Measurements from ENCODE around the gene JMJD7. TPM values are rescaled to one million over a fixed set of nuclear protein-coding genes. Genes with fewer than 3 reads are reported as not detected.

The JMJD7 gene
- total RNA-seq, 4 donors from 2014 or later, result 2.0 to 12.6 (median 7.9) TPM

DNA sequence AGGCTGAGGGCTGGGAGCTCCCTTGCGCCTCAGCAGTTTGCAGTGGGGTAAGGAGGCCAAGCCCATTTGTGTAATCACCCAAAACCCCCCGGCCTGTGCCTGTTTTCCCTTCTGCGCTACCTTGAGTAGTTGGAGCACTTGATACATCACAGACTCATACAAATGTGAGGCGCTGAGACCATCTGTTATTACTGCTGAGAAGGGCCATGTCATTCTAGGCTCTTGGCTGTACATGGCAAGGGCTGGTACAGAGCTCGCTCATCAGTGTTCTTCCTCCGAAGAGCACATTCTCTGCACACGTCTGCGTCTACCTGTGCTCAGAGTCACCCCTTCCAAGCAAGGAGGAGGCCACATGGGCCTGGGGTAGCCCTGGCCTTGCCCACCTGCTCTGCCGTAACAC is 20.1 kb downstream of the JMJD7 start:
- TF ChIP-seq, protein P1, sequence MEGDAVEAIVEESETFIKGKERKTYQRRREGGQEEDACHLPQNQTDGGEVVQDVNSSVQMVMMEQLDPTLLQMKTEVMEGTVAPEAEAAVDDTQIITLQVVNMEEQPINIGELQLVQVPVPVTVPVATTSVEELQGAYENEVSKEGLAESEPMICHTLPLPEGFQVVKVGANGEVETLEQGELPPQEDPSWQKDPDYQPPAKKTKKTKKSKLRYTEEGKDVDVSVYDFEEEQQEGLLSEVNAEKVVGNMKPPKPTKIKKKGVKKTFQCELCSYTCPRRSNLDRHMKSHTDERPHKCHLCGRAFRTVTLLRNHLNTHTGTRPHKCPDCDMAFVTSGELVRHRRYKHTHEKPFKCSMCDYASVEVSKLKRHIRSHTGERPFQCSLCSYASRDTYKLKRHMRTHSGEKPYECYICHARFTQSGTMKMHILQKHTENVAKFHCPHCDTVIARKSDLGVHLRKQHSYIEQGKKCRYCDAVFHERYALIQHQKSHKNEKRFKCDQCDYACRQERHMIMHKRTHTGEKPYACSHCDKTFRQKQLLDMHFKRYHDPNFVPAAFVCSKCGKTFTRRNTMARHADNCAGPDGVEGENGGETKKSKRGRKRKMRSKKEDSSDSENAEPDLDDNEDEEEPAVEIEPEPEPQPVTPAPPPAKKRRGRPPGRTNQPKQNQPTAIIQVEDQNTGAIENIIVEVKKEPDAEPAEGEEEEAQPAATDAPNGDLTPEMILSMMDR (IDR thresholded peaks at IDR 0.05; ENCODE audit: low read depth), result no peak

DNA sequence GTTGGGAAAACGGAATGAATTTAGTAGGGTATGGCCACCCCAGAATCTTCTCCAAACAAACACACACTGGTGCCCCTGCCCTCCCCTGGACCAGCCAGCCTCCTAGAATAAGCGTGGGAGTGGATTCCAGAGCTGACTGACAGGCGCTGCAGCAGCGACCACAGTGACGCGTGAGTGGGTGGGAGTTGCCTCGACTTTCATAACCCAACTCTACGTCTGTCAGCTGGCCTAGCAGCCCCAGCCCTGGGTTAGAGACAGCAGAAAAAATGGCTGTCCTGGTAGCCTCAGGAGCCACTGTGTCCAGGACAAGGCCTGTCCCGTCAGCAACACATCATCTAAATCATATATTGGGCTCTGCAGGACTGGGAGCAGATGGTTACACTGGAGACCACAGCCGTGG is 20.7 kb downstream of the JMJD7 start:
- TF ChIP-seq, protein P1 (IDR thresholded peaks at IDR 0.05; ENCODE audit: low read depth), result no peak

DNA sequence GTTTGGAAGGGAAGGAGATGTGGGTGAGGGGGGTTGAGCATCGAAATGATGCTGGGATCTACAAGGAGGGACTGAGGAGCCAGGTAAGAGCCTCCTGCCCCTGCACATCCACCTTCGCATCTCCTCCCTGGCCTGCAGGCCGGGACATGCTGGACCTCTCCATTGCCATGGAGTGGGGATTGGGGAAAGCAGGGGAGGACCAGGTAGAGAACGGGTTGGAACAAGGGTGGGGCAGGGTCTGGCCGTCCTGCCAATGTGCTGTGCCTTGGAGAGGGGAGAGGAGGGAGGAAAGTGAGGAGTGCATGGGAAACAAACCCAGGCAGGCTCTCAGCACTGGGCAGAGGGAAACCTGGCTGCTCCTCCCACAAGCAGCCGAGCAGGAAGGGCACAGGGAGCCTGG is 21.3 kb downstream of the JMJD7 start:
- TF ChIP-seq, protein P1 (IDR thresholded peaks at IDR 0.05; ENCODE audit: low read depth), result no peak

DNA sequence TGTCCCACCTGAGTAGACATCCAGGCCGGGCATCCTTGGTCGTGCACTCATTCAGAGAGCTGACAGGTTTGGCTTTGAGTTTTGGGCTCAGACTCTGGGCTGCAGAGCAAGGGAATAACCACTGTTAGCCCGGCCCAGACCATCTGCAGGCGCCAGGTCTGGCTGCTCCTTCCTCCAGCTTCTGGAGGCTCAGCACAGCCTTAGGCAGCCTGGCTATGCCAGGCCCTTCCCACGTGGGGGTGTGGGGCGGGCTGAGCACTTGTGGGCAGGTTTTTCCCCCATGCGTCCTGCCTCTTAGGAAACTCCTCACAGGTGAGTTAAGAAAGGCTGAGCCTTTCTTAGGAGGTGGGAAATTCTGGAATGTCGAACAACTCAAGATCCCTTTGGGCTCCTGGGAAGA is 22.0 kb downstream of the JMJD7 start:
- TF ChIP-seq, protein P1 (IDR thresholded peaks at IDR 0.05; ENCODE audit: low read depth), result no peak

DNA sequence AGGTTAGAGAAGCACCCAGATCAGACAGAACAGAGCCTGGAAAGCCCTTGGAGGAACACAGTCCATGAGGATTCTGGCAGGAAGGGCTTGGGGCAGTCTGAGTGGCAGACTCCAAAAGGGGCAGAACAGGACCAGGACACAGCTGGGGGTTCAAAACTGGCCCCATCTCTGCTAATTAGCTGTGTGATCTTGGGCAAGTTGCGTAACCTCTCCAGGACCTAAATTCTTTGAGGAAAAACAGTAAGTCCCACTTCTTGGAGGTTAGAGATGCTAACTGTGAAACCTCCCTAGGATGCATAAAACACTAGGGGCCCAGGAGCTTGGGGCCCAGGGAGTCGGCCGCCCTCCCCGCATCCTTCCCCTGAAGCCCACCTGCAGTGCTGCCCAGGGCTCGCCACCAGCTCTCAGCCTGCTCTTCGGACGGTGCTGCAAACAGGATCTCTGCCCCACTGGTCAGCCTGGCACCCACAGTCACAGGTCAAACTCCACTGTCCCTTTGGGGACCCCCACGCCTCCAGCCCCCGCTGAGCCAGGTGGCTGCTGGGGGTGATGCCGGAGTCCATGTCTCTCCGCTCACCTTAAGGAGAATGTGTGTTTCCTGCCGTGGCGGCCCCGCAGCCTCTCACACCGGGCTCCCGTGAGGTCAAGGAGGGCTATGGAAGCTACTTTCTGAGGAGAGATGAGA is 22.7 kb downstream of the JMJD7 start:
- TF ChIP-seq, protein P1 (IDR thresholded peaks at IDR 0.05; ENCODE audit: low read depth), result no peak

DNA sequence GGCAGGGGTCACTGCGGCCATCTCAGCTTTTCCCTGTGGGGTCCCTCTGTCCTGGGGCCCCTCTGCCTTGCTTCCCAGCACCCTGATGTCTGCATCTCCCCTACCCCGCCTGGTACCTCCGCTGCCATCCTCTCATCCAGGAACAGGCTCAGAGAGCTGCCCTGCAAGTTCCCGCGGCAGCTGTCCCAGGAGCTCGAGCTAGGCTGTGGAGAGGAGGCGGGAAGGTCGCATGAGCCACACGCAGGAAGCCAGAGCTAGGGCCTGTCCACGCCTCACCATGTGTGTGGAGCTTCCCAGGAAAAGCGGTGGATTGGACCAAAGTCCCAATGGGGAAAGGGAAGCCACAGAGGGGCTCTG is 23.3 kb downstream of the JMJD7 start:
- TF ChIP-seq, protein P1 (IDR thresholded peaks at IDR 0.05; ENCODE audit: low read depth), result no peak

DNA sequence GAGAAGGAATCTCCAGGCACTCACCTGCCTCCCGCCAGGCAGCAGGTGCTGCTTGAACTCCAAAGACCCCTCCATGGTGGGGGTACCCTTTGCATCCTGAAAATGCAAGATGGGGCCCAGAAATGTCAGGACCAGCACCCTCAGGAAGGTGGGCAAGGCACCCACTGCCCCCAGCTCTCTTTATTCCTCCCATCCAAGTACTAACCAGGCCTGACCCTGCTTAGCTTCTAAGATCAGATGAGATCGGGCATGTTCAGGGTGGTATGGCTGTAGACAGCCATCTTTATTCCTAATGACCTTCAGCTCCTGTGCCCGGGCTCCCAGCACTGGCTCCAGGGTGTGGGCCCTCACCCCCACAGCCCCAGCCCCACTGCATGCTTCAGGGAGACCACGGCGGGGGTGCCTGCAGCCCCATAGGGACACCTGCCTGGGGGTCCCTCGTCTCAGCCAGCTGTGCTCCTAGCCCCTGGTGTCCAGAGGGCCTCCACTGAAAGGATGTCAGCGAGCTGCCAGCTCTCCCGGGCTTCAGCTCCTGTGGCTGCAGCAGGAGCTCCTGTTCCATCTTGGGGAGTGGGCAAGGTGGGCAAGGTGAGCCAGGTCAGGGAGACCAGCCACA is 24.0 kb downstream of the JMJD7 start:
- TF ChIP-seq, protein P1 (IDR thresholded peaks at IDR 0.05; ENCODE audit: low read depth), result no peak
